ENCODE results near the gene CCNF. TPM values are rescaled to one million over a fixed set of nuclear protein-coding genes. Genes with fewer than 3 reads are reported as not detected.

The CCNF gene
- total and polyA plus RNA-seq, 10 of the 15 experiments (the other 5 are each of a cell fraction or from before 2014, with no cell fraction given): 4.0 to 63.2 (median 27.5) TPM

- ChIA-PET POLR2A (interaction anchor here (1.5 to 2.3 kb wide), 4 partner anchors 13 to 177 kb away, joined by 3 to 9 read pairs (median 5); partner anchors contain the start of gene ECI1), CTCF (interaction anchor here (0.9 to 4.2 kb wide), 5 partner anchors 11 to 177 kb away, joined by 3 to 20 read pairs (median 5); partner anchors contain the start of gene ECI1), SMC1A (ENCODE audit: uncharacterized antibody, unreplicated experiment) (interaction anchor here (0.8 to 1.8 kb wide), 2 partner anchors 39 to 60 kb away, joined by 3 to 8 read pairs; no protein-coding TSS in a partner anchor), RAD21 (ENCODE audit: unreplicated experiment) (interaction anchor here (2.5 kb wide), 2 partner anchors 46 to 58 kb away, joined by 8 to 21 read pairs; partner anchors contain the start of gene TBC1D24)
- 0% methylated on average over 22 of the region's 24 CpGs for WGBS (ENCODE audit: insufficient coverage, insufficient replicate concordance, low lambda C conversion rate, missing lambda C conversion rate)
- Histone ChIP-seq H3K27me3 (replicated peaks in 1 of 2; ENCODE audit: control insufficient read depth in 2 of 2, insufficient read depth in 2 of 2, low read length in 1 of 2) (no peaks in the 10 kb centered on the region), H3K9ac (ENCODE audit: control insufficient read depth, insufficient read depth, low read length) (peak overlapping the region; percentile 70), H3K79me2 (ENCODE audit: control insufficient read depth, insufficient read depth, low read length) (peaks cover 28% of the 10 kb centered on the region), H4K20me1 (ENCODE audit: control insufficient read depth, insufficient read depth) (no peaks in the 10 kb centered on the region), H3K9me3 (replicated peaks; ENCODE audit: control insufficient read depth, insufficient read depth, low read length) (no peaks in the 10 kb centered on the region), H3K4me2 (ENCODE audit: control insufficient read depth, insufficient read depth) (peak overlapping the region; percentile 62), H3K4me1 (ENCODE audit: control insufficient read depth, insufficient read depth, low read length) (peaks cover 6% of the 10 kb centered on the region), H3K4me3 (peak overlapping the region; percentile 84), H2AFZ (ENCODE audit: control insufficient read depth, low read depth, low read length) (peak overlapping the region; percentile 99), H3K27ac (ENCODE audit: control insufficient read depth, insufficient read depth) (peak overlapping the region; percentile 82), H3K36me3 (ENCODE audit: control insufficient read depth in 2 of 2, insufficient read depth in 2 of 2, low read length in 1 of 2) (peaks cover 12 to 14% of the 10 kb centered on the region in 2 experiments; a peak in 3 of 4 replicates)
- peak; percentile 66 for ATAC-seq
- no peak for DNase-seq (ENCODE audit: low read depth, low spot score)
- intact Hi-C loops (cut with micrococcal nuclease; ENCODE audit: unreplicated experiment): loop anchor here (1.0 kb wide), 1 partner anchor 88 kb away; the partner anchor contains the start of gene ABCA3
- no peak for FAIRE-seq
- no TSS peak for BruUV-seq (replicated peaks)
- in situ Hi-C loops (cut with MboI): no loop called here
- no peak for TF ChIP-seq CHD2 (IDR thresholded peaks at IDR 0.05; ENCODE audit: borderline replicate concordance, low read depth, low read length)
- TF ChIP-seq BHLHE40 (IDR thresholded peaks at IDR 0.05; ENCODE audit: borderline replicate concordance in 1 of 2, low read depth in 2 of 2, low read length in 1 of 2): no peak
- TF ChIP-seq ZNF622 (IDR thresholded peaks at IDR 0.05): no peak
- TF ChIP-seq GATAD2B (conservative IDR thresholded peaks at IDR 0.05; ENCODE audit: low read depth): peak; percentile 80
- no peak for TF ChIP-seq HCFC1 (IDR thresholded peaks at IDR 0.05; ENCODE audit: low read length)
- no peak for TF ChIP-seq CEBPZ (IDR thresholded peaks at IDR 0.05; ENCODE audit: low read depth, low read length)
- no peak for TF ChIP-seq WRNIP1 (IDR thresholded peaks at IDR 0.05; ENCODE audit: borderline replicate concordance, low read depth, low read length)
- peak; percentile 46 for TF ChIP-seq NKRF (conservative IDR thresholded peaks at IDR 0.05)
- TF ChIP-seq MAX (IDR thresholded peaks at IDR 0.05; ENCODE audit: low read depth, low read length): peak; percentile 13; the same call in 1 of the 2 replicates
- 0 out of 2 replicates have a peak, but pooled peaks have one; percentile 28 for TF ChIP-seq EED (IDR thresholded peaks at IDR 0.05; ENCODE audit: low read depth)
- TF ChIP-seq NR2F1 (conservative IDR thresholded peaks at IDR 0.05): no peak; the same call in 1 of the 2 replicates
- no peak for TF ChIP-seq HDGF (IDR thresholded peaks at IDR 0.05)
- TF ChIP-seq IRF4 (IDR thresholded peaks at IDR 0.05; ENCODE audit: low read depth, low read length): no peak
- TF ChIP-seq, protein P1, sequence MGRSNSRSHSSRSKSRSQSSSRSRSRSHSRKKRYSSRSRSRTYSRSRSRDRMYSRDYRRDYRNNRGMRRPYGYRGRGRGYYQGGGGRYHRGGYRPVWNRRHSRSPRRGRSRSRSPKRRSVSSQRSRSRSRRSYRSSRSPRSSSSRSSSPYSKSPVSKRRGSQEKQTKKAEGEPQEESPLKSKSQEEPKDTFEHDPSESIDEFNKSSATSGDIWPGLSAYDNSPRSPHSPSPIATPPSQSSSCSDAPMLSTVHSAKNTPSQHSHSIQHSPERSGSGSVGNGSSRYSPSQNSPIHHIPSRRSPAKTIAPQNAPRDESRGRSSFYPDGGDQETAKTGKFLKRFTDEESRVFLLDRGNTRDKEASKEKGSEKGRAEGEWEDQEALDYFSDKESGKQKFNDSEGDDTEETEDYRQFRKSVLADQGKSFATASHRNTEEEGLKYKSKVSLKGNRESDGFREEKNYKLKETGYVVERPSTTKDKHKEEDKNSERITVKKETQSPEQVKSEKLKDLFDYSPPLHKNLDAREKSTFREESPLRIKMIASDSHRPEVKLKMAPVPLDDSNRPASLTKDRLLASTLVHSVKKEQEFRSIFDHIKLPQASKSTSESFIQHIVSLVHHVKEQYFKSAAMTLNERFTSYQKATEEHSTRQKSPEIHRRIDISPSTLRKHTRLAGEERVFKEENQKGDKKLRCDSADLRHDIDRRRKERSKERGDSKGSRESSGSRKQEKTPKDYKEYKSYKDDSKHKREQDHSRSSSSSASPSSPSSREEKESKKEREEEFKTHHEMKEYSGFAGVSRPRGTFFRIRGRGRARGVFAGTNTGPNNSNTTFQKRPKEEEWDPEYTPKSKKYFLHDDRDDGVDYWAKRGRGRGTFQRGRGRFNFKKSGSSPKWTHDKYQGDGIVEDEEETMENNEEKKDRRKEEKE (IDR thresholded peaks at IDR 0.05): no peak
- no peak for TF ChIP-seq STAT3 (IDR thresholded peaks at IDR 0.05; ENCODE audit: low read depth, low read length)
- no peak for TF ChIP-seq RAD21 (IDR thresholded peaks at IDR 0.05; ENCODE audit: insufficient read depth, low read depth, low read length)
- peak; percentile 28; the same call in 1 of the 2 replicates for TF ChIP-seq DPF2 (IDR thresholded peaks at IDR 0.05)
Observed at GRCh38 chr16:2428784-2429033, 538 bp upstream of the CCNF start.
